Keratinocyte (primary cell): Measurements from ENCODE around the gene A2M.

Source experiments
- EZH2 ChIP-seq: IDR thresholded peaks from one replicate; pipeline ENCODE4 v1.6.1; 2012; ENCODE audit warnings: inconsistent platforms, mild to moderate bottlenecking, low read length, moderate library complexity
- TF ChIP-seq, protein P1 (sequence below), 3 experiments: IDR thresholded peaks in 1 of 3; conservative IDR thresholded peaks in 1 of 3; optimal IDR thresholded peaks in 1 of 3; 2 replicates in 2 of 3; 3 replicates in 1 of 3; pipeline versions ENCODE3 to v1.5.1; 2011; ENCODE audit warnings: low read length in 3 of 3, mild to moderate bottlenecking in 3 of 3, moderate library complexity in 2 of 3, control low read depth in 1 of 3, inconsistent platforms in 1 of 3; ENCODE audit not compliant: insufficient read depth in 2 of 3; ENCODE audit errors: extremely low read depth in 1 of 3

DNA sequence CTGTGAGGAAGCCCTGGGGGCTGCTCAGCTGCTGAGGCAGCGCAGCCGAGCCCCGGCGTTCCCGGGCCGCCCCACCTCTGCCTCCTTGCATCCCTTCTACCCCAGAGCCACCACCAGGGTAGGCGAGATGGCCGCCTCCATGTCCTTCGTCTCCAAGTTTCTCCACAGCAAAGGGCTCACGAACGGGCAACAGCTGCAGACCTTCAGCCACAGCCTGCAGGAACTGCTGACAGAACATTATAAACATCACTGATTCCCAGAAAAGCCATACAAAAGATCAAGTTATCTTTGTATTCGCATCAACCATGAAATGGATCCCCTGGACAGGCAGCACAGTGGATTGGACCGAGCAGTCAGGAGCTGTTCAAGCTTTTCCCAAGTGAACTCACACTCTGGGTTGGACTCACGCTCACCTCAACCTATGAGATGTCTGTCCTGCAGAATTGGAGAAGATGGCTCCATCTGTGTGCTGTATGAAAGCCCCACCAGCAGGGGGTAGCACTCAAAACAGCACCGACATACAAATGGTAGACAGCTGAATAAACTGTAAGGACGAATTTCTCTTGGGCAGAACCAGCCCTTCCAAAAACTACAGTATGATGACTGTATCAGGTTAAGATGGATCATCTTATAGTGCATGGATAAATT lies 19.4 kb upstream of the A2M start:
- TF ChIP-seq, protein P1, sequence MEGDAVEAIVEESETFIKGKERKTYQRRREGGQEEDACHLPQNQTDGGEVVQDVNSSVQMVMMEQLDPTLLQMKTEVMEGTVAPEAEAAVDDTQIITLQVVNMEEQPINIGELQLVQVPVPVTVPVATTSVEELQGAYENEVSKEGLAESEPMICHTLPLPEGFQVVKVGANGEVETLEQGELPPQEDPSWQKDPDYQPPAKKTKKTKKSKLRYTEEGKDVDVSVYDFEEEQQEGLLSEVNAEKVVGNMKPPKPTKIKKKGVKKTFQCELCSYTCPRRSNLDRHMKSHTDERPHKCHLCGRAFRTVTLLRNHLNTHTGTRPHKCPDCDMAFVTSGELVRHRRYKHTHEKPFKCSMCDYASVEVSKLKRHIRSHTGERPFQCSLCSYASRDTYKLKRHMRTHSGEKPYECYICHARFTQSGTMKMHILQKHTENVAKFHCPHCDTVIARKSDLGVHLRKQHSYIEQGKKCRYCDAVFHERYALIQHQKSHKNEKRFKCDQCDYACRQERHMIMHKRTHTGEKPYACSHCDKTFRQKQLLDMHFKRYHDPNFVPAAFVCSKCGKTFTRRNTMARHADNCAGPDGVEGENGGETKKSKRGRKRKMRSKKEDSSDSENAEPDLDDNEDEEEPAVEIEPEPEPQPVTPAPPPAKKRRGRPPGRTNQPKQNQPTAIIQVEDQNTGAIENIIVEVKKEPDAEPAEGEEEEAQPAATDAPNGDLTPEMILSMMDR (optimal IDR thresholded peaks at IDR 0.05 in 1 of 3, IDR thresholded peaks at IDR 0.05 in 1 of 3, conservative IDR thresholded peaks at IDR 0.05 in 1 of 3; ENCODE audit: extremely low read depth in 1 of 3, insufficient read depth in 2 of 3, low read length in 3 of 3) = peak; percentile 42 to 61 (median 49)
- no peak for TF ChIP-seq EZH2
